ENCODE results near the gene MAP2K3.

GRCh38 chr17:21298056-21298982, 13.8 kb downstream of the MAP2K3 start:
- TF ChIP-seq CTCF (conservative IDR thresholded peaks at IDR 0.05; ENCODE audit: low read depth, low read length) (no peak), RAD21 (IDR thresholded peaks at IDR 0.05; ENCODE audit: low read length) (no peak), POLR2A (IDR thresholded peaks at IDR 0.05; ENCODE audit: low read depth, low read length) (no peak), MAFK (IDR thresholded peaks at IDR 0.05; ENCODE audit: low read depth, low read length) (no peak), RCOR1 (IDR thresholded peaks at IDR 0.05; ENCODE audit: insufficient replicate concordance, low read length) (no peak), FOS (IDR thresholded peaks at IDR 0.05; ENCODE audit: low read depth, low read length) (no peak), RFX5 (IDR thresholded peaks at IDR 0.05; ENCODE audit: low read depth, low read length) (no peak), SMC3 (IDR thresholded peaks at IDR 0.05; ENCODE audit: low read depth, low read length) (no peak), MXI1 (IDR thresholded peaks at IDR 0.05; ENCODE audit: borderline replicate concordance, low read depth, low read length) (no peak)
